Activated CD4-positive, alpha-beta T cell treated with anti-CD3 and anti-CD28 coated beads, Interleukin-2, amount 10 ng/mL, durations not matched to agents 7 days and 5 days (primary cell): ENCODE data around the gene BTG2. TPM values are rescaled to one million over a fixed set of nuclear protein-coding genes. Genes with fewer than 3 reads are reported as not detected.
"Not testable (repeated sequence)": the region's sequence is repeated elsewhere in the genome, so short reads cannot be mapped to it uniquely, and the experiment has no call there.

Experiments used
- CTCF ChIA-PET: fragments of 350-600 bp; sonication (Branson Sonifier 250); formaldehyde crosslinking; loops from one replicate; lab custom pipeline; 2021; ENCODE audit warnings: antibody characterized with exemption; lab: Charles Lee
- POLR2A ChIA-PET: fragments of 350-600 bp; sonication (Branson Sonifier 250); formaldehyde crosslinking; loops from one replicate; lab custom pipeline; 2021; ENCODE audit warnings: antibody characterized with exemption; lab: Charles Lee
- DNase-seq: peaks from one replicate; pipeline ENCODE4 v3.0.0-alpha.2; 2020
- H3K27ac Mint-ChIP-seq: one replicate; pipeline ENCODE4 v1.8.0; 2021; ENCODE audit warnings: mild to moderate bottlenecking, moderate library complexity, mixed read lengths
- H3K27me3 Mint-ChIP-seq: one replicate; pipeline ENCODE4 v1.8.0; 2021; ENCODE audit warnings: mixed read lengths
- H3K36me3 Mint-ChIP-seq: one replicate; pipeline ENCODE4 v1.8.0; 2021; ENCODE audit warnings: low read depth, mixed read lengths
- H3K4me1 Mint-ChIP-seq: one replicate; pipeline ENCODE4 v1.8.0; 2021; ENCODE audit warnings: mixed read lengths
- H3K4me3 Mint-ChIP-seq: one replicate; pipeline ENCODE4 v1.8.0; 2021; ENCODE audit warnings: mild to moderate bottlenecking, moderate library complexity, mixed read lengths
- H3K9me3 Mint-ChIP-seq: one replicate; pipeline ENCODE4 v1.8.0; 2021; ENCODE audit warnings: mixed read lengths
- total RNA-seq, 2 experiments: library from RNA; stranded (reverse); gene quantifications; one replicate each; pipeline ENCODE4 v1.2.3, GENCODE V29; 2021

BTG2 gene
- total RNA-seq, 2 experiments from 2014 or later = 73.6 to 82.3 TPM

GRCh38 chr1:203287898-203288297 is 17.4 kb upstream of the BTG2 start:
- H3K27ac Mint-ChIP-seq = peak overlapping the region; percentile 99
- no peaks in the 10 kb centered on the region for H3K27me3 Mint-ChIP-seq

GRCh38 chr1:203288400-203288799 is 16.9 kb upstream of the BTG2 start:
- CTCF ChIA-PET = interaction anchor here (1.2 to 13.6 kb wide), 10 partner anchors 8 to 198 kb away, joined by 3 to 177 read pairs (median 10); partner anchors contain the start of gene BTG2
- no peak overlapping the region for H3K4me3 Mint-ChIP-seq
- H3K27me3 Mint-ChIP-seq = no peaks in the 10 kb centered on the region
- no peaks in the 10 kb centered on the region for H3K9me3 Mint-ChIP-seq
- H3K27ac Mint-ChIP-seq = peak overlapping the region; percentile 99
- peaks cover 71% of the 10 kb centered on the region for H3K4me1 Mint-ChIP-seq
- DNase-seq = no peak
- no peaks in the 10 kb centered on the region for H3K36me3 Mint-ChIP-seq
- POLR2A ChIA-PET = interaction anchor here (1.6 kb wide), 1 partner anchor 18 kb away, joined by 20 read pairs; the partner anchor contains the start of gene BTG2

More at GRCh38 chr1:203287898-203288297, 17.4 kb upstream of the BTG2 start:
- no peak for DNase-seq
- ChIA-PET CTCF (interaction anchor here (1.2 to 13.6 kb wide), 8 partner anchors 11 to 199 kb away, joined by 3 to 177 read pairs (median 18); partner anchors contain the start of gene BTG2), POLR2A (interaction anchor here (1.0 kb wide), 1 partner anchor 10 kb away, joined by 4 read pairs; no protein-coding TSS in a partner anchor)
- Mint-ChIP-seq H3K4me1 (peaks cover 75% of the 10 kb centered on the region), H3K4me3 (no peak overlapping the region), H3K36me3 (no peaks in the 10 kb centered on the region), H3K9me3 (no peaks in the 10 kb centered on the region)

GRCh38 chr1:203289281-203289981 is 15.9 kb upstream of the BTG2 start:
- Mint-ChIP-seq H3K27ac (peak overlapping the region; percentile 99), H3K27me3 (no peaks in the 10 kb centered on the region), H3K4me1 (peaks cover 72% of the 10 kb centered on the region), H3K36me3 (no peaks in the 10 kb centered on the region), H3K4me3 (peak overlapping the region; percentile 67), H3K9me3 (no peaks in the 10 kb centered on the region)
- peak; percentile 92 for DNase-seq
- POLR2A ChIA-PET = interaction anchor here (0.9 to 1.6 kb wide), 2 partner anchors 12 to 17 kb away, joined by 3 to 20 read pairs; partner anchors contain the start of gene BTG2
- CTCF ChIA-PET = interaction anchor here (0.6 to 13.6 kb wide), 11 partner anchors 9 to 402 kb away, joined by 3 to 177 read pairs (median 12); partner anchors contain the start of gene BTG2

DNA sequence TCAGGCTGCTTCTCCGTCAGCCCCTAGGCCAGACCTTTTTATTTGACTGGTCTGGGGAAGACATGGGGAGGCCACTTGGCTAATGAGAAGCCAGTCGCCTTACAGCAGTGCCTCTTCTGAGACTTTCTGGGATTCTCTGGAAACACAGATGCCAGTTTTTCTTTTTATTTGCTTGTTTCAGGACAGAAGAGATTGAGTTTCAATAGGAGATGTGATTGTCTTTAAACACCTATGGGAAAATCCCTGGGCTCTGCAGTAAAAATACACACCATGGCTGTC is 15.4 kb upstream of the BTG2 start:
- Mint-ChIP-seq H3K9me3 (no peaks in the 10 kb centered on the region), H3K27ac (peak overlapping the region; percentile 99), H3K36me3 (no peaks in the 10 kb centered on the region), H3K4me3 (peak overlapping the region; percentile 67), H3K4me1 (peaks cover 72% of the 10 kb centered on the region), H3K27me3 (no peaks in the 10 kb centered on the region)
- DNase-seq = no peak
- POLR2A ChIA-PET = interaction anchor here (1.6 kb wide), 1 partner anchor 16 kb away, joined by 20 read pairs; the partner anchor contains the start of gene BTG2
- CTCF ChIA-PET = interaction anchor here (0.6 to 13.6 kb wide), 10 partner anchors 9 to 403 kb away, joined by 3 to 177 read pairs (median 13); partner anchors contain the start of gene BTG2

- Mint-ChIP-seq H3K27ac (peak overlapping the region; percentile 99), H3K4me1 (peaks cover 77% of the 10 kb centered on the region), H3K4me3 (peak overlapping the region; percentile 67), H3K36me3 (no peaks in the 10 kb centered on the region), H3K27me3 (no peaks in the 10 kb centered on the region), H3K9me3 (no peaks in the 10 kb centered on the region)
- POLR2A ChIA-PET = interaction anchor here (0.7 to 1.6 kb wide), 3 partner anchors 9 to 16 kb away, joined by 3 to 20 read pairs (median 6); partner anchors contain the start of gene BTG2
- CTCF ChIA-PET = interaction anchor here (0.8 to 13.6 kb wide), 11 partner anchors 8 to 197 kb away, joined by 3 to 177 read pairs (median 12); partner anchors contain the start of gene BTG2
- peak; percentile 97 for DNase-seq
Measured at GRCh38 chr1:203290261-203291089, 14.8 kb upstream of the BTG2 start.

DNA sequence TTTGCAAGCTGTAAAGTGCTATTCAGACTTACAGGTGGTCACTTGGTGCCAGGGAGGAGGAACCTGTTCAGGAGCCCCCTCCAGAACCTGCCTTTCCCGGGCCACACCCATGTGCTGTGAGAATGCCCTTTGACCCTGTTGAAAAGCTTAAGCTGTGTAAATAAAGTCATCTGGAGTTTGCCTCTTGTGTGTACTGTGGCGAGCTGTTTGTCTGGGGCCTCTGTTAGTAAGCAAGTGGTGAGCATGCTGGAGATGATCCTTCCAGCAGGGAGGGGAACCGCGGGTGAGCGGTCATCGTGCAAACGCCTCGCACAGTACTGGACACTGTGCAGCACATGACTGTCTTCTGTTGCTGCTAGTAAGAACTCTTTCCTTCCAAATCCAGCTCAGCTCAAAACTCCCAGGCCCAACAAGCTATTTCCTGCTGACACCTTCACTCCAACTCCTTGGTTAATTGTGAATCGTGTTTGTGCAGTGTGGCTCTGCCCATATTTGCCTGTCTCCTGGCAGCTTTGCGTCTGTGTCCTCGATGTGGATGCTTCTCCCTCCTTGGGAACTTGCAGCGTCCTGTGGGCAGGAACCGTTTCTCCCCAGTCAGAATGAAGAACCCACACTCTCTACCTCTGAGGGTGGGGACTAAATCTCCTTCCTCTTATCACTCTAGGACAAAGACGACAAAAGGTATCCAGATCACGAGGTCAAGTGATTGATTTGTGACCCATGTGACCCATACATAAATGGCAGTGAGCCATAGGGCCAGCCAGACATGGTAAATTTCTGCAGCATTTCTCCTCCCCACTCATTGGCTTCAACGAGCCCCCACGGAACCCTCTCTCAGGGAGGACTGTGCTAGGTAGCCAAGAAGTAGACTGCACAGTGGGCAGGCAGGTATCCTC is 13.9 kb upstream of the BTG2 start:
- Mint-ChIP-seq H3K4me1 (peaks cover 73% of the 10 kb centered on the region), H3K36me3 (no peaks in the 10 kb centered on the region), H3K27ac (peak overlapping the region; percentile 99), H3K9me3 (no peaks in the 10 kb centered on the region), H3K4me3 (no peak overlapping the region), H3K27me3 (no peaks in the 10 kb centered on the region)
- CTCF ChIA-PET = interaction anchor here (0.8 to 13.6 kb wide), 11 partner anchors 8 to 196 kb away, joined by 3 to 177 read pairs (median 12); partner anchors contain the start of gene BTG2
- POLR2A ChIA-PET = interaction anchor here (0.7 to 0.8 kb wide), 2 partner anchors 8 to 14 kb away, joined by 3 to 6 read pairs; partner anchors contain the start of gene BTG2
- DNase-seq = no peak

DNA sequence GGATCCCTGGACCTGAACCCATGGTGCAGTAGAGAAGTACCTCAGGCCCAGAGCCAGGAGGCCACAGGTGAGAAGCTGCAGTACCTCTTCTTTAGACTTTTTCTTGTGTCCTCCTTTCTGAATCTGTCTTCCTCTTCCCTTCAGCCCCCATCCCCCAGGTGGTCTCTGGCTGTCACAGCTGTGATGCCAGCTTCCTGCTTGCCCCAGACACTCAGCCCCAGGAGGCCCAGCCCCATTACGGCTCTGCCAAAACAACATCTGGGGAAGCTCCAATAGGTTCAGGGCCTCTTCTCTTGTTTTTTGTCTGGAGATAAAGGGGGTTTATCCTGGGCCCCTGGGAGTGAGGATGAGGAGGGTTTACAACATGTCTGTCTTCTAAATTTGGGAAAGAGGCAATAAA is 9.5 kb upstream of the BTG2 start:
- Mint-ChIP-seq H3K27ac (peak overlapping the region; percentile 76), H3K9me3 (no peaks in the 10 kb centered on the region), H3K27me3 (no peaks in the 10 kb centered on the region), H3K4me3 (no peak overlapping the region), H3K36me3 (no peaks in the 10 kb centered on the region), H3K4me1 (peaks cover 42% of the 10 kb centered on the region)
- DNase-seq = no peak
- ChIA-PET POLR2A (no interaction called here), CTCF (interaction anchor here (1.5 to 4.9 kb wide), 3 partner anchors 11 to 28 kb away, joined by 4 to 31 read pairs (median 6); partner anchors contain the start of gene BTG2)

DNA sequence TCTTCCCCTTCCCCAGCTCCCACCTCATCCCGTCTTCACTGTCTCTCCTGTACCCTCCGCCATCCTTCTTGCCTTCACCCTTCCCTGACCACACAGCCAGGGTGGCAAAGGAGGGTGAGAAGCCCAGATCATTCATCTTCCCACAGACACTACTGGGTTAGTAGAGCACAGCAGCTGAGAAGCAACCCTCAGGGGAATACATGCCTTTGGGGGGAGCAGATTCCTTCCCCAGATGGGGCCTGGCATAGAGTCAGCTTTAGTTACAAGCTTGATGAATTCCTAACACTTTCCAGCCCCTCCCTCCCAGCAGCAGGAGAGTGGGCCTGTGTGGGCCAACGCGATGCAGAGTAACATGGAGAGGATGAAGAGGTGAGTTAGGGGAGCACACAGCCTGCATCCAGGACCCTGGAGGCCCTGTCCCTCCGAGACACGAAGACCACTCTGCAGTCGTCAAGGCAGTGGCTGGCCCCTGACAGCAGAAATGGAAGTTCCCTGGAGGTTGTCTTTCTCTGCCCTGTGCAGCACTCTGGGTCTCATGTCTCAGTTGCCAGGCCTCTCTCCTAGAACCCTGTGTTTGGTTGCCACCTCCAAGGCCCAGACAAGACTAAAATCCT is 8.8 kb upstream of the BTG2 start:
- Mint-ChIP-seq H3K27ac (no peak overlapping the region), H3K27me3 (no peaks in the 10 kb centered on the region), H3K4me1 (peaks cover 39% of the 10 kb centered on the region), H3K9me3 (no peaks in the 10 kb centered on the region), H3K36me3 (no peaks in the 10 kb centered on the region), H3K4me3 (no peak overlapping the region)
- CTCF ChIA-PET = interaction anchor here (1.5 to 4.9 kb wide), 3 partner anchors 11 to 29 kb away, joined by 6 to 31 read pairs (median 8); partner anchors contain the start of gene BTG2
- no peak for DNase-seq
- POLR2A ChIA-PET = no interaction called here

- no peak overlapping the region for H3K27ac Mint-ChIP-seq
- CTCF ChIA-PET = interaction anchor here (0.9 to 2.5 kb wide), 6 partner anchors 10 to 40 kb away, joined by 4 to 23 read pairs (median 8); no protein-coding TSS in a partner anchor
- peaks cover 42% of the 10 kb centered on the region for H3K4me1 Mint-ChIP-seq
- POLR2A ChIA-PET = interaction anchor here (1.3 kb wide), 1 partner anchor 8 kb away, joined by 6 read pairs; no protein-coding TSS in a partner anchor
- no peak overlapping the region for H3K4me3 Mint-ChIP-seq
- no peaks in the 10 kb centered on the region for H3K36me3 Mint-ChIP-seq
- no peaks in the 10 kb centered on the region for H3K27me3 Mint-ChIP-seq
- no peak for DNase-seq
- no peaks in the 10 kb centered on the region for H3K9me3 Mint-ChIP-seq
Measured at GRCh38 chr1:203299169-203299568, 6.2 kb upstream of the BTG2 start.

- peaks cover 45% of the 10 kb centered on the region for H3K4me1 Mint-ChIP-seq
- H3K27me3 Mint-ChIP-seq, H3K9me3 Mint-ChIP-seq, H3K27ac Mint-ChIP-seq, H3K36me3 Mint-ChIP-seq, H3K4me3 Mint-ChIP-seq, DNase-seq: not testable (repeated sequence)
- CTCF ChIA-PET = interaction anchor here (0.8 to 2.5 kb wide), 8 partner anchors 10 to 40 kb away, joined by 3 to 23 read pairs (median 4); no protein-coding TSS in a partner anchor
- POLR2A ChIA-PET = interaction anchor here (0.6 to 1.3 kb wide), 2 partner anchors 9 to 23 kb away, joined by 3 to 6 read pairs; no protein-coding TSS in a partner anchor
Measured at GRCh38 chr1:203299719-203300429, 5.4 kb upstream of the BTG2 start.
